GM13977 (cell line): ENCODE data around the gene KCNN1.

ENCODE experiments used
- DNase-seq: peaks from one replicate; pipeline ENCODE4 v3.0.0; 2012; ENCODE audit warnings: low spot score
- CTCF ChIP-seq: IDR thresholded peaks from 2 replicates; pipeline ENCODE4 v1.5.1; 2012; ENCODE audit warnings: mild to moderate bottlenecking, control low read depth; ENCODE audit not compliant: insufficient read depth; ENCODE audit errors: extremely low read depth, missing control alignments
- in situ Hi-C: fragments of 300-500 bp; cut with MboI; formaldehyde crosslinking; loops from one replicate; pipeline ENCODE4 v1.12.0; 2022; ENCODE audit warnings: low sequenced_read_pairs, low pct_unique_long_range_greater_than_20kb, mixed read lengths, inconsistent platforms; ENCODE audit not compliant: unreplicated experiment

The KCNN1 gene

GRCh38 chr19:18007044-18007916 is 40.4 kb downstream of the KCNN1 start:
- in situ Hi-C loops = loop anchor here (5.0 kb wide), 1 partner anchor 50 kb away; no protein-coding TSS in a partner anchor
- peak; percentile 91 for DNase-seq
- TF ChIP-seq CTCF = peak; percentile 99

- DNase-seq = peak; percentile 99
- in situ Hi-C loops = loop anchor here (5.0 kb wide), 1 partner anchor 49 kb away; no protein-coding TSS in a partner anchor
- no peak for TF ChIP-seq CTCF
Observed at GRCh38 chr19:18007917-18008673, 41.2 kb downstream of the KCNN1 start, which contains the start of gene ARRDC2. TSS of gene ARRDC2 (plus strand) at chr19:18008170. CDS start at chr19:18008311, 141 bp downstream.

GRCh38 chr19:18008814-18009213 is 41.9 kb downstream of the KCNN1 start:
- DNase-seq = no peak
- in situ Hi-C loops = loop anchor here (5.0 kb wide), 1 partner anchor 48 kb away; no protein-coding TSS in a partner anchor
- TF ChIP-seq CTCF = no peak

- TF ChIP-seq CTCF = no peak
- no peak for DNase-seq
Observed at GRCh38 chr19:18009412-18010066, 42.6 kb downstream of the KCNN1 start.

GRCh38 chr19:18010149-18010548 is 43.2 kb downstream of the KCNN1 start:
- TF ChIP-seq CTCF = no peak
- in situ Hi-C loops = no loop called here
- DNase-seq = no peak

More at GRCh38 chr19:18009412-18010066, 42.6 kb downstream of the KCNN1 start:
- in situ Hi-C loops = loop anchor here (5.0 kb wide), 1 partner anchor 48 kb away; no protein-coding TSS in a partner anchor
